ENCODE data around the gene SKOR2.

GRCh38 chr18:47175898-47176575 is 75.4 kb downstream of the SKOR2 start, which contains the start of gene IER3IP1:
- no peak for TF ChIP-seq TCF12 (IDR thresholded peaks at IDR 0.05; ENCODE audit: low read depth)
- TF ChIP-seq YY1 (IDR thresholded peaks at IDR 0.05; ENCODE audit: low read depth) = peak; percentile 72
- TF ChIP-seq MAX (IDR thresholded peaks at IDR 0.05) = peak; percentile 79
- TF ChIP-seq RAD21 (IDR thresholded peaks at IDR 0.05; ENCODE audit: low read depth) = no peak
- no peak for TF ChIP-seq FOXM1 (IDR thresholded peaks at IDR 0.05; ENCODE audit: borderline replicate concordance, low read depth)
- TF ChIP-seq REST (IDR thresholded peaks at IDR 0.05; ENCODE audit: low read depth) = no peak

Data from Ishikawa (cell line).